ENCODE results near the gene CCDC87.

The CCDC87 gene

GRCh38 chr11:66638177-66639065 is 45.6 kb upstream of the CCDC87 start, which contains the start of gene RBM4:
RBM4 (plus strand) TSS chr11:66638703; CDS start chr11:66639712, 1,009 bp downstream.
- peaks cover 45% of the 10 kb centered on the region for H3K4me1 ChIP-seq (ENCODE audit: insufficient read depth, poor library complexity, severe bottlenecking)
- ATAC-seq (ENCODE audit: low read depth) = peak; percentile 91
- H3K4me3 ChIP-seq (ENCODE audit: severe bottlenecking) = peak within 1 kb of the TSS; percentile 81
- TF ChIP-seq CTCF (IDR thresholded peaks at IDR 0.05; ENCODE audit: poor library complexity, severe bottlenecking) = no peak
- H3K9me3 ChIP-seq (ENCODE audit: severe bottlenecking) = no peaks in the 10 kb centered on the region
- peak; percentile 97 for DNase-seq (ENCODE audit: low spot score)
- H3K27ac ChIP-seq (ENCODE audit: poor library complexity, severe bottlenecking) = peak within 1 kb of the TSS; percentile 61
- no peaks in the 10 kb centered on the region for H3K27me3 ChIP-seq (ENCODE audit: insufficient read depth, poor library complexity, severe bottlenecking)
- H3K36me3 ChIP-seq (ENCODE audit: low read depth) = peaks cover 68% of the 10 kb centered on the region

GRCh38 chr11:66637557-66638176 is 44.8 kb upstream of the CCDC87 start:
- H3K4me3 ChIP-seq (ENCODE audit: severe bottlenecking) = peak overlapping the region; percentile 81
- no peak for DNase-seq (ENCODE audit: low spot score)
- peaks cover 68% of the 10 kb centered on the region for H3K36me3 ChIP-seq (ENCODE audit: low read depth)
- H3K27ac ChIP-seq (ENCODE audit: poor library complexity, severe bottlenecking) = peak overlapping the region; percentile 61
- no peaks in the 10 kb centered on the region for H3K27me3 ChIP-seq (ENCODE audit: insufficient read depth, poor library complexity, severe bottlenecking)
- no peak for TF ChIP-seq CTCF (IDR thresholded peaks at IDR 0.05; ENCODE audit: poor library complexity, severe bottlenecking)
- ATAC-seq (ENCODE audit: low read depth) = peak; percentile 4
- peaks cover 43% of the 10 kb centered on the region for H3K4me1 ChIP-seq (ENCODE audit: insufficient read depth, poor library complexity, severe bottlenecking)
- no peaks in the 10 kb centered on the region for H3K9me3 ChIP-seq (ENCODE audit: severe bottlenecking)

DNA sequence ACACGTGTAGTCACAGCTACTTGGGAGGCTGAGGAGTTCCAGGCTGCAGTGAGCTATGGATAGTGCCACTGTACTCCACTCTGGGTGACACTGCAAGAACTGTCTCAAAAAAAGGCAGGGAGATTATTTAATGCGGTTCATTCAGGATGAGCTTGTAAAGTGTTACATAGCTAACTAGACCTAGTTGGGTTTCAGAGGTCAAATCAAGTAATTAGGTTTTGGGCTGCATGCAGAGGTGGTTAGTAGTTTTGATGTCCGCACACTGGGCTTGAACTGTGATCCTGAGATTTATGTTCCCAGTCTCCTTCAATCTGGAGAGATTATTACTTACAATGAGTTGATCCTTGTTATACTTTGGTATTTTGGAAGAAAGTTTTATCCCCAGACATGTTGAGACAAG is 43.5 kb upstream of the CCDC87 start:
- TF ChIP-seq CTCF (IDR thresholded peaks at IDR 0.05; ENCODE audit: poor library complexity, severe bottlenecking) = no peak
- ATAC-seq (ENCODE audit: low read depth) = no peak
- H3K4me3 ChIP-seq (ENCODE audit: severe bottlenecking) = no peak overlapping the region
- peaks cover 30% of the 10 kb centered on the region for H3K4me1 ChIP-seq (ENCODE audit: insufficient read depth, poor library complexity, severe bottlenecking)
- H3K27ac ChIP-seq (ENCODE audit: poor library complexity, severe bottlenecking) = peak overlapping the region; percentile 61
- no peaks in the 10 kb centered on the region for H3K27me3 ChIP-seq (ENCODE audit: insufficient read depth, poor library complexity, severe bottlenecking)
- peaks cover 66% of the 10 kb centered on the region for H3K36me3 ChIP-seq (ENCODE audit: low read depth)
- H3K9me3 ChIP-seq (ENCODE audit: severe bottlenecking) = no peaks in the 10 kb centered on the region
- no peak for DNase-seq (ENCODE audit: low spot score)

- Histone ChIP-seq H3K4me1 (ENCODE audit: insufficient read depth, poor library complexity, severe bottlenecking) (peaks cover 7% of the 10 kb centered on the region), H3K9me3 (ENCODE audit: severe bottlenecking) (no peaks in the 10 kb centered on the region), H3K36me3 (ENCODE audit: low read depth) (peaks cover 70% of the 10 kb centered on the region), H3K27ac (ENCODE audit: poor library complexity, severe bottlenecking) (no peak overlapping the region), H3K4me3 (ENCODE audit: severe bottlenecking) (no peak overlapping the region), H3K27me3 (ENCODE audit: insufficient read depth, poor library complexity, severe bottlenecking) (no peaks in the 10 kb centered on the region)
- no peak for TF ChIP-seq CTCF (IDR thresholded peaks at IDR 0.05; ENCODE audit: poor library complexity, severe bottlenecking)
- DNase-seq (ENCODE audit: low spot score) (no peak), ATAC-seq (ENCODE audit: low read depth) (no peak)
Measured at GRCh38 chr11:66632952-66633351, 40.1 kb upstream of the CCDC87 start.

Data from RWPE2 (cell line).